Gastrocnemius medialis (tissue), 4 donors: Measurements from ENCODE around the gene SYT7.

Source experiments
- POLR2A ChIP-seq, 2 donors: fragments of 450-650 bp; IDR thresholded peaks; one replicate each; pipeline ENCODE4 v1.6.1; 2017; ENCODE audit warnings: antibody characterized with exemption in 2 of 2, mild to moderate bottlenecking in 2 of 2, moderate library complexity in 2 of 2
- TF ChIP-seq, protein P1 (sequence below), 5 experiments: fragments of 450-650 bp in 3 of 5; fragments of 200-600 bp in 2 of 5; sonication (generic) in 2 of 5; IDR thresholded peaks in 4 of 5; conservative IDR thresholded peaks in 1 of 5; 1 replicate in 4 of 5; 2 replicates in 1 of 5; pipeline ENCODE4 v1.5.1; 2016 to 2019; ENCODE audit warnings: antibody characterized with exemption in 5 of 5, mild to moderate bottlenecking in 3 of 5, moderate library complexity in 3 of 5

DNA sequence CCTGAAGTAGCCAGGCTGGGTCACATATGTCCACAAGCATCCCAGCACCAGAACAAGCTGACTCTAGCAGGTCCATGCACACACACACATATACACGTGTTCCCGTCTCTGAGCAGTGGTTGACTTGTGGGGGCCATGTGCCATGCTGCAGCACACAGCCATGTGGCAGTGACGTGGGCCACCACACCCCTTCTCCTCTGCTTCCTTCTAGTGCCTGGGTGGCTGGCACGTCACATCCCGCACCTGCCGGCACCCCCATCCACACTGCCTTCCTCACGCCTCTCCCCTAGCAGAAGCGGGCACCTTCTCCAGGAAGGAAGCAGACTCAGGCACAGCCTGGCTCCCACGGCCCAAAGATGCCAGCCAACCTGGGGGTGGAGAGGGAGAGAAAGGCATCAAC is 9.5 kb downstream of the SYT7 start:
- TF ChIP-seq, protein P1, sequence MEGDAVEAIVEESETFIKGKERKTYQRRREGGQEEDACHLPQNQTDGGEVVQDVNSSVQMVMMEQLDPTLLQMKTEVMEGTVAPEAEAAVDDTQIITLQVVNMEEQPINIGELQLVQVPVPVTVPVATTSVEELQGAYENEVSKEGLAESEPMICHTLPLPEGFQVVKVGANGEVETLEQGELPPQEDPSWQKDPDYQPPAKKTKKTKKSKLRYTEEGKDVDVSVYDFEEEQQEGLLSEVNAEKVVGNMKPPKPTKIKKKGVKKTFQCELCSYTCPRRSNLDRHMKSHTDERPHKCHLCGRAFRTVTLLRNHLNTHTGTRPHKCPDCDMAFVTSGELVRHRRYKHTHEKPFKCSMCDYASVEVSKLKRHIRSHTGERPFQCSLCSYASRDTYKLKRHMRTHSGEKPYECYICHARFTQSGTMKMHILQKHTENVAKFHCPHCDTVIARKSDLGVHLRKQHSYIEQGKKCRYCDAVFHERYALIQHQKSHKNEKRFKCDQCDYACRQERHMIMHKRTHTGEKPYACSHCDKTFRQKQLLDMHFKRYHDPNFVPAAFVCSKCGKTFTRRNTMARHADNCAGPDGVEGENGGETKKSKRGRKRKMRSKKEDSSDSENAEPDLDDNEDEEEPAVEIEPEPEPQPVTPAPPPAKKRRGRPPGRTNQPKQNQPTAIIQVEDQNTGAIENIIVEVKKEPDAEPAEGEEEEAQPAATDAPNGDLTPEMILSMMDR (IDR thresholded peaks at IDR 0.05 in 4 of 5, conservative IDR thresholded peaks at IDR 0.05 in 1 of 5), result no peak
- TF ChIP-seq POLR2A (IDR thresholded peaks at IDR 0.05), result no peak
